Testis (tissue), 2 donors: ENCODE data around the gene IFNGR2.

Source experiments
- POLR2A ChIP-seq: fragments of 450-650 bp; IDR thresholded peaks from one replicate; pipeline ENCODE4 v1.6.1; 2017; ENCODE audit warnings: antibody characterized with exemption, mild to moderate bottlenecking, moderate library complexity
- TF ChIP-seq, protein P1 (sequence below), 3 experiments: fragments of 450-650 bp in 2 of 3; fragments of 200-600 bp in 1 of 3; sonication (generic) in 1 of 3; IDR thresholded peaks; one replicate each; pipeline ENCODE4 v1.5.1; 2016 to 2019; ENCODE audit warnings: antibody characterized with exemption in 3 of 3, mild to moderate bottlenecking in 2 of 3, moderate library complexity in 1 of 3

DNA sequence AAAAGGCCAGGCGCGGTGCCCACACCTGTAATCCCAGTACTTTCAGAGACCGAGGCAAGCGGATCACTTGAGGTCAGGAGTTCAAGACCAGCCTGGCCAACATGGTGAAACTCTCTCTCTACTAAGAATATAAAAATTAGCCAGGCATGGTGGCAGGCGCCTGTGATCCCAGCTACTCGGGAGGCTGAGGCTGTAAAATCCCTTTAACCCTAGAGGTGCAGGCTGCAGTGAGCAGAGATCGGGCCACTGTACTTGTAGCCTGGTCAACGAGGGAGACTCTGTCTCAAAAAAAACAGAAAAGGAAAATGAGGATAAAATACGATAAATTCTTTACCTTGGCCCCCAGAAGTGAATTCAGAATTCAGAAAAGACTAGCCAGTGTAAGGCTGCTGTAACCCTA is 75.0 kb downstream of the IFNGR2 start:
- TF ChIP-seq, protein P1, sequence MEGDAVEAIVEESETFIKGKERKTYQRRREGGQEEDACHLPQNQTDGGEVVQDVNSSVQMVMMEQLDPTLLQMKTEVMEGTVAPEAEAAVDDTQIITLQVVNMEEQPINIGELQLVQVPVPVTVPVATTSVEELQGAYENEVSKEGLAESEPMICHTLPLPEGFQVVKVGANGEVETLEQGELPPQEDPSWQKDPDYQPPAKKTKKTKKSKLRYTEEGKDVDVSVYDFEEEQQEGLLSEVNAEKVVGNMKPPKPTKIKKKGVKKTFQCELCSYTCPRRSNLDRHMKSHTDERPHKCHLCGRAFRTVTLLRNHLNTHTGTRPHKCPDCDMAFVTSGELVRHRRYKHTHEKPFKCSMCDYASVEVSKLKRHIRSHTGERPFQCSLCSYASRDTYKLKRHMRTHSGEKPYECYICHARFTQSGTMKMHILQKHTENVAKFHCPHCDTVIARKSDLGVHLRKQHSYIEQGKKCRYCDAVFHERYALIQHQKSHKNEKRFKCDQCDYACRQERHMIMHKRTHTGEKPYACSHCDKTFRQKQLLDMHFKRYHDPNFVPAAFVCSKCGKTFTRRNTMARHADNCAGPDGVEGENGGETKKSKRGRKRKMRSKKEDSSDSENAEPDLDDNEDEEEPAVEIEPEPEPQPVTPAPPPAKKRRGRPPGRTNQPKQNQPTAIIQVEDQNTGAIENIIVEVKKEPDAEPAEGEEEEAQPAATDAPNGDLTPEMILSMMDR (IDR thresholded peaks at IDR 0.05): no peak
- no peak for TF ChIP-seq POLR2A
